Activated naive CD4-positive, alpha-beta T cell treated with anti-CD3 and anti-CD28 coated beads, Interleukin-2, amount 50 U/mL, for 16 hours (primary cell): ENCODE results near the gene MTF1.
"Not testable (repeated sequence)": the region's sequence is repeated elsewhere in the genome, so short reads cannot be mapped to it uniquely, and the experiment has no call there.

ENCODE experiments used
- DNase-seq: peaks from one replicate; pipeline ENCODE4 v3.0.0-alpha.2; 2020

MTF1 gene

DNA sequence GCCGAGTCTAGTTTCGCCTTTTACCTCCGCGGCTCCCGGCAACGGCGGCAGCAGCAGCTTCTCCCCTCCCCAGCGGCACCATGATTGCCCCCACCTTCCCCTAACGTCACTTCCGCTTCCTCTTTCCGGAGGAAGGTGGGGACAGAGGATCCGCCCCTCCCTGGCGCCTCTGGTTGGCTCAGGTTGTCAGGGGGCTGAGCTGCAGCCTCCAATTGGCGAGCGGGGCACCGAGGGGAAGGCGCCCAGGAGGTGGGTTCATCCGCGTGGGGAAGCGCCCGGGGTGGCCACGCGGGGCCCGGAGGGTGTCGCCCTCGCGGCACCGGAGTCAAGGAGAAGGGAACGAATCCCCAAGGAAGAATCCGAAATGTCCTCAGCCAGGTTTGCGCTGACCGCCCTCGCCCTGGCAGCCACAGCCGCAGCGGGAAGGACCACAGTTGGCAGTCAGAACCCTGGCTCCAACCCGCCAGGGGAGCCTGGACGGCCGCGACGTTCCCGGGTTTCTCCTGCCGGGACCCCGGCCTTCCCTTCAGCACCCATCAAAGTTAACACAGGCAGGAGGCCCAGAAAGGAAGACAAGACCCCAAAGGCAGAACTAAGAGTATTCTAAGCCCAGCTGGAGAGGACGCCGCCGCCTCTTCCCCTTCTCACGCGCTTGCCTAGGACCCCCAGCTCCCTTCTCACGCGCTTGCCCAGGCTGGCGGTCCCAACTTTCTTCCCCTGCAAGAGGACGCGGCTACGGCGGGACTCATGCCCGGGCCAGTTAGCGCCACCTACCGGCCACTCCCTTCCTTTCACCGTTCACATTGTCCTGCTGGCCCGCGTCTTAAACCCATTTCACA is at the start of gene MTF1:
Gene MTF1 (minus strand): TSS at position 86 of the 839 bp plus-strand sequence. CDS start 1,934 bp downstream, outside the sequence.
- DNase-seq = peak; percentile 97

DNA sequence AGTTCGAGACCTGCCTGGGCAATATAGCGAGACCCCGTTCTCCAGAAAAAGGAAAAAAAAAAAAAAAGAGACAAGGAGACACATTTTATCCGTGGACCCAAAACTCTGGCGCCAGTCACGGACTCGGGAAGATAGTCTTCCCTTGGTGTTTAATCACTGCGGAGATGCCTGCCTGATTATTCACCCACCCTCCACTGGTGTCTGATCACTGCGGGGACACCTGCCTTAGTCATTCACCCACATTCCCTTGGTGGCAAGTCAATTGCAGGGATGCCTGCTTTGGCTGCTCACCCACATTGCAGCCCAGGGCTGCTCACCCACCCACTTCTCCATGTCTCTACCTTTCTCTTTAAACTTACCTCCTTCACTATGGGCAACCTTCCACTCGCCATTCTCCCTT is 49.1 kb upstream of the MTF1 start:
- DNase-seq = not testable (repeated sequence)

DNA sequence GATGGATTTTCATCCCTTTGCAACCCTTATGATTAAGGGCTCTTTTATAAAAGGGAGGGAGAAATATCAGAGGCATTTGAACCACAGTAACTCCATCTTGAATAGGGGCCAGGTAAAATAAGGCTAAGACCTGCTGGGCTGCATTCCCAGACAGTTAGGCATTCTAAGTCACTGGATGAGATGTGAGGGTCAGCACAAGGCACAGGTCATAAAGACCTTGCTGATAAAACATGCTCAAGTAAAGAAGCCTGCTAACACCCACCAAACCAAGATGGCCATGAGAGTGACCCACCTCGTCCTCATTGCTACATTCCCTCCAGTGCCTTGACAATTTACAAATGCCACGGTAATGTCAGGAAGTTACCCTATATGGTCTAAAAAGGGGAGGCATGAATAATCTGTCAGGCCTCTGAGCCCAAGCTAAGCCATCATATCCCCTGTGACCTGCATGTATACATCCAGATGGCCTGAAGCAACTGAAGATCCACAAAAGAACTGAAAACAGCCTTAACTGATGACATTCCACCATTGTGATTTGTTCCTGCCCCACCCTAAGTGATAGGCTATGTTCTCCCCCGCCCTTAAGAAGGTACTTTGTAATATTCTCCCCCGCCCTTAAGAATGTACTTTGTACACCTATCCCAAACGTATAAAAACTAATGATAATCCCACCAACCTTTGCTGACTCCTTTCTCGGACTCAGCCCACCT is 48.2 kb upstream of the MTF1 start:
- DNase-seq = not testable (repeated sequence)

DNA sequence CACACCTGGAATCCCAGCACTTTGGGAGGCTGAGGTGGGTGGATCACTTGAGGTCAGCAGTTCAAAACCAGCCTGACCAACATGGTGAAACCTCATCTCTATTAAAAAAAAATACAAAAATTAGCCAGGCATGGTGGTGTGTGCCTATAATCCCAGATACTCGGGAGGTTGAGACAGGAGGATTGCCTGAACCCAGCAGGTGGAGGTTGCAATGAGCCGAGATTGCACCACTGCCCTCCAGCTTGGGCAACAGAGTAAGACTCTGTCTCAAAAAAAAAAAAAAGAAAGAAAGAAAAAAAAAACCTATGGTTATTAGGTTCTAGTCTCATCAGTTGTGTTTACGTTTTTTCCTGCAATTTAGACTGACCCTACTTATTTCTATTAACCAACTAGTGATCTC is 47.2 kb upstream of the MTF1 start:
- DNase-seq = not testable (repeated sequence)

DNA sequence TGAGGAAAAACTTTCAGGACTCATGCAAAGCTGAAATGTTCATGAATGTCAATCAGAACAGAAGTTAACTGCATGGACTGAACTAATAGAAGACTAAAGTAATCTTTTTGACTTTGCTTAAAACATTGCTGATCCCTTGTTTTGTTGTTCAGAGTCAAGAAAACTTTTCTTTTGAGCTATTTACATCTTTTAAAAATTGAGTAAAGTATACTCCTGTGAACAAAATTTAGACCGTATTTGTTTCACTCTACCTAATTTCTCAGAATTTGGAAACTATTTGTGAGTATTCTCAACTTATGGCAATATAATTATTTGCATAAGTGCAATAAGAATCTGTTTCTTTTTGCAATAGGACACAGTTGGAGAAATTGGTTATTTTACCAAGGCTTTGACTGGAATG is 46.3 kb upstream of the MTF1 start:
- DNase-seq = no peak

DNA sequence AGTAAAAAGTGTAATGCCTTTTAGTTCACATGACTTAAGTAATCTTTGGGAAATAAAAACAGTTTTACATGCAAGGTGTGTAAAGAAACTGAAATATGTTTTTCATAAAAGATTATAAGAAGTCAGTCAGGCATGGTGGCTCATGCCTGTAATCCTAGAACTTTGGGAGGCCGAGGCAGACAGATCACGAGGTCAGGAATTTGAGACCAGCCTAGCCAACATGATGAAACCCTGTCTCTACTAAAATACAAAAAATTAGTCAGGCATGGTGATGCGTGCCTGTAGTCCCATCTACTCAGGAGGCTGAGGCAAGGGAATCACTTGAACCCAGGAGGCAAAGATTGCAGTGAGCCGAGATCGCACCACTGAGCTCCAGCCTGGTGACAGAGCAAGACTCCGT is 44.5 kb upstream of the MTF1 start:
- DNase-seq = not testable (repeated sequence)

DNA sequence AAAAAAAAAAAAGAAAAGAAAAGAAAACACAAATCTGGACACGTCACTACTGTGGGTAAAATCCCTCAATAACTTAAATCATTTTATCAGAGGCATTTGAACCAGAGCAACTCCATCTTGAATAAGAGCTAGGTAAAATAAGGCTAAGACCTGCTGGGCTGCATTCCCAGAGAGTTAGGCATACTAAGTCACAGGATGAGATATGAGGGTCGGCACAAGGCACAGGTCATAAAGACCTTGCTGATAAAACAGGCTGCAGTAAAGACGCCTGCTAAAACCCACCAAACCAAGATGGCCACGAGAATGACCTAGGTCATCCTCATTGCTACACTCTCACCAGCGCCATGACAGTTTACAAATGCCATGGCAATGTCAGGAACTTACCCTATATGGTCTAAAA is 43.6 kb upstream of the MTF1 start:
- DNase-seq = no peak

DNA sequence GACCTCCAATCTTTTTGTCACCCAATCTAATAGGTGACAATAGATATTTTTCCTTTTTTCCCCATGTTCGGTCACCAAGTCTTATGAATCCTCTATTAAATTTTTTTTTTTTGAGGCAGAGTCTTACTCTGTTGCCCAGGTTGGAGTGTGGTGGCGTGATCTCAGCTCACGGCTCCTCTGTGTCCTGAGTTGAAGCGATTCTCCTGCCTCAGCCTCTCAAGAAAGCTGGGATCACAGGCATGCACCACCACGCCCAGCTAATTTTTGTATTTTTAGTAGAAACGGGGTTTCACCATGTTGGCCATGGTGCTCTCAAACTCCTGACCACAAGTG is 42.5 kb upstream of the MTF1 start:
- DNase-seq = no peak

DNA sequence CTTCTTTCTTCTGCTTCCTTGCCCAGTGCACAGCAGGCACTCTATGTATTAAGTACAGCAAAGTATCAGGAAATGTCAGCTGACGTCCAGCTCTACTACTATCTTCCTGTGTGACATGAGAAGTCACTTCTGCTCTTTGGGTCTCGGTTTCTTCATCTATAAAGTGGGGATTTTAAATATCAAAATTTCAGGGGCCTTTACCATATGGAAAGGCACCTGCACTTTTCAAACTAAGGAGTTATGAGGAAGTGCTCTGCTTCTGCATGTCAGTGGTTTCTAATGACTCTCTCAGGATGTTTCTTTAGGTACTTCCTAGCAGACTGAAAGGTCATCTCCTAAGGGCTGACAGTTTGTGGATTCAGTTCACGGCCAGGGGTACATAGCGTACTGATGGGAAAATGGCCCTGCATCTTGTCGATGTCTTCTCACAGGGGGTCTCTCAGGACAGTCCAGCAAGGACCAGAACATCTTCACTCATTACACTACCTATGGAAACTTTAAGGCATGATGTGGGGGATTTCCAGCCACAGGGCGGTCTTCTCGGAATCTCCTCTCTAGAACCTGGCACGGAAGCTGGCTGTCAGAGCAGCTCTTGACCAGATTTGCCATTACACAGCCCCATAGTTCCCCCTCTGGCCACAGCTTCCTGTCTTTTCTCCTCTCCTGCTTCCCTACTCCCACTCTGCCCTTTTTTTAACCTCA is 42.0 kb upstream of the MTF1 start:
- DNase-seq = no peak

DNA sequence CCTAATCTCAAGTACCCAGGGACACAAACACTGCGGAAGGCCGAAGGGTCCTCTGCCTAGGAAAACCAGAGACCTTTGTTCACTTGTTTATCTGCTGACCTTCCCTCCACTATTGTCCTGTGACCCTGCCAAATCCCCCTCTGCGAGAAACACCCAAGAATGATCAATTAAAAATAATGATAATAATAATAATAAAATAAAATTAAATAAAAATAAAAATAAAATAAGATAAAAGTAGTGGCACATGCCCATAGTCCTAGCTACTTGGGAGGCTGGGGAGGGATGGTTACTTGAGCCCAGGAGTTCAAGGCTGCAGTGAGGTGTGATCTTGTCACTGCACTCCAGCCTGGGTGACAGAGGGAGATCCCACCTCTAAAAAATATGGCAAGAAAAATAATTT is 38.2 kb upstream of the MTF1 start:
- not testable (repeated sequence) for DNase-seq

DNA sequence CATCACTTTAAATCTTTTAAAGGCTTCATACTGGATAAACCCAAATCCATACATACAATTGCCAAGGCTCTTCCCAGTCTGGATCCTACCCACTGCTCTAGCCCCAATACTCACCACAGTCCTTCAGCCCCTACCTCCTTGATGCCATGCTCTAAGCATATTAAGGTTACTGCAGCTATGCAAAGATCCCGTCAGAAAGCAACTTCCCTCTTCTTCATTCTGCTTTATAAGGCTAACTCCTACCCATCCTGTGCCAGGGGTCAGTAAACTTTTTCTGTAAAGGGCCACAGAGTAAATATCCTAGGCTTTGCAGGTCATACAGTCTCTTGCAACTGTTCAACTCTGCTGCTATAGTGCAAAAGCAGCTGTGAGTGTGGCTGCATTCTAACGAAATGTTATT is 34.3 kb upstream of the MTF1 start:
- DNase-seq = no peak

DNA sequence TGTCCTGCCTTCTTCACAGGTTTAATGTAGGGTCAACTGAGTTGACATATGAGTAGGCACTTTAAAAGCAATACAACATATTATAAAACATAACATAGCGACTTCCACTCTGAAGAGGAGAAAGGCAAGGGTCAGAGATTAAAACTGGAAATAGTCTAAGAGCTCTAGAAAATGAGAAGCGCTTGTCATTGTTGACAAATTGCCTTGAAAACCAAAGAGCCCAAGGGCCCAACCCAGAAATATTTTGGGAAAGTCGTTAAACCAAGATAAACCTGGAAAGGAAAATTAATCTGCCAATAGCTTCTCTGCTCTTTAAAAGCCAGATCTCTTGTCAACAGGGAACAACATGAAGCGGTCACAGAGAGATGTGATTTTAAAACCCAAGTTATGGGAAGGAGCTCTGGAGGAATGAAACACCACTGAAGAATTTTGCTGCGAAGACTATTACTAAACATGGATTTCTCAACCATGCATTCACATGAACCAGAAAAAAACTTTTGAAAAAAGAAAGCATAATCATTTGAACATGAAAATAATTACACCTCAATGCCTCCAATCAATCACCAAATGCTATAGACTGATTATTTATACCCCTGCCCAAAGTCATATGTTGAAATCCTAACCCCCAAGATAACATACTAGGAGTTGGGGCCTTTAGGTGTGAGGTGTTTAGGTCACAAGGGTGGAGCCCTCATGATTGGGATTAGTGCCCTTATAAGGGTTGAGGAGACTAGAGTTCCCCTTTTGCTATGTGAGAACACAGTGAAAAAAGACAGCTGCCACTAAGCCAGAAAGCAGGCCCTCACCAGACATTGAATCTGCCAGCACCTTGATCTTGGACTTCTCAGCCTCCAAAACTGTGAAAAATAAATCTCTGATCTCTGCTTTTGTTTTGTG is 33.0 kb upstream of the MTF1 start:
- DNase-seq = no peak

DNA sequence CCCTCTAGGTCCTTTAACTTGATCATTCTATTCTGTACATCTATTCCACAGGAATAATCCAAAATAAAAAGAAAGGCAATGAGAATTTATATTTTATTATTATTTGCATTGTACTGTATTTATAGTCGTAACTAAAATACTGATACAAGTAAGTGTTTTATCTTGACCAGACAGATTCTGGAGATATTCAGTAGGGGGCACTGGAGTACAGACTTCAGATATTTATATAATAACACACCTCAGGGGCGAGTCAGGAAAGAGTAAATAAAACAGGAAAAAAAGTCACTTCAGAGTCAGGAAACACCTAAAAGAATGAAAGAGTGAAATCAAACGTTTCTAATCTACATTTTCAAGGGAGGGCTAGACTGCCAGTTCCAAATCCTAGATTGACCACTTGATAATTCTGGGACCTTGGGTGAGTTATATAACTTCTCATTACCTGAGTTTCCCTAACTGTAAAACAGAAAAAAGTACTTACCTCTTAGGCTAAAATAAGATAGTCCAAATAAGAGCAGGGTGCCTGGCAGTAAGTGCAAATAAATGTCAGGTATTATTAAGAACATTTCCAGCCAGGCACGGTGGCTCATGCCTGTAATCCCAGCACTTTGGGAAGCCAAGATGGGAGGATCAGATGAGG is 31.1 kb upstream of the MTF1 start:
- DNase-seq = no peak

DNA sequence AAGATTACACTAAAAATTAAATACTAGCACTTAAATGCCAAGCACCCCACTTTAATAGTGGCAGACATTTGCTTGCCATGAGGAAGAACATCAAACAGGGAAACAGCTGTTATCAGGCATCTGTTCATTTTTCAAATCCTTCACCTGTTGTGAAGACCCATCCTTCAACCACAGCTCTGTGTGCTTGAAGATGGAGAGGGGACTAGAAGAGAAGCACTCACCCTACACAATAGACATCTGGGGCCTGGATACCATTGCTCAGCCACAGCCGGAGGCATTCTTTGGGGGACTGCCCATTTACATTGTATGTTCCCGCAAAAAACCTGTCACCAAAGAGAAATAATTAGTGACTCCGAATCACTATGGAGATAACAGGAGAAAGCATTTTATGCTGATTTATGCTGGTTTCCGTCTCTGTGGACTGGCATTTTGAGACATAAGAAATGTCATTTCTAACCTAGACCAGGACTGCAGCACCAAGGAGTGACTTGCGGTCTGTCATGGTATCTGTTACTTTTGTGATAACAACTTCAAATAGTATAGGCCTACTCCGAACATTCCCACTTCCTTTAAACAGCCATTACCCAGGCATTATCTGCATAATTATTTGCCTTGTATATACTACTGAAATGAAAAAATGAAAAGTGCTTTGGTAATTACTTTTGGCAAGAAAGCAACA is 28.8 kb upstream of the MTF1 start:
- DNase-seq = no peak

DNA sequence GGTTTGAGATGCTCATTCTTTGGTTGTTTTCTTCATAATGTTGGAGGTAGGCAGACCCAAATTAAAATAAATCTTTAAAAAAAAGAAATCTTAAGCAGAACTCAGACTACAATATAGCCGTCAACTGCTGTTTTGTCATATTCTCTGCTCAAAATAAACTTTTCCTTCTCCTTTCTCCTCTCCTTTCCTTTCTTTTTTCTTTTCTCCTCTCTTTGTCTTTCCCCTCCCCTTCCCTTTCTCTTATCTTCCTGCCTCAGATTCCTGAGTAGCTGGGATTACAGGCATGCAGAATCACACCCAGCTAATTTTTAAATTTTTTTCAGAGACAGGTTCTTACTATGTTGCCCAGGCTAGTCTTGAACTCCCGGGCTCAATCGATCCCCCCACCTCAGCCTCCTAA is 24.8 kb upstream of the MTF1 start:
- no peak for DNase-seq

DNA sequence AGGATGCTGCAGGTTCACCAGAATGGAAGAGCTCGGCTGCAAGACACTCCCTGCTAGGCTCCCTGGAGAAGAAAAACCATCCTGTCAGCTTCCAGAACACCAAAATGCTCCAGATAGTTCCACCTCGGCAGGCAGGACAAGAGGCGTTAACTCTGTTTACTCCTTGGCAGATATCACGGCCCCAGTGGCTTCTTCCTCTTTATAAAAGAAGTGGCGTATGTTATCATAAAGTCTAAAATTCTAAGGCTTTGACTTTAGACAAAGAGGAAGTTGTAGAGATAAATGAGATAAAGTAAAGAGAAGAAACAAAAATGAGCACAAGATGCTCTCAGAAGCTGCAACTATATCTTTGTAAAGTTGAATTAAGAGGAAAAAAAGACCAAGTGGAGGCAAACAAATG is 24.3 kb upstream of the MTF1 start:
- no peak for DNase-seq

DNA sequence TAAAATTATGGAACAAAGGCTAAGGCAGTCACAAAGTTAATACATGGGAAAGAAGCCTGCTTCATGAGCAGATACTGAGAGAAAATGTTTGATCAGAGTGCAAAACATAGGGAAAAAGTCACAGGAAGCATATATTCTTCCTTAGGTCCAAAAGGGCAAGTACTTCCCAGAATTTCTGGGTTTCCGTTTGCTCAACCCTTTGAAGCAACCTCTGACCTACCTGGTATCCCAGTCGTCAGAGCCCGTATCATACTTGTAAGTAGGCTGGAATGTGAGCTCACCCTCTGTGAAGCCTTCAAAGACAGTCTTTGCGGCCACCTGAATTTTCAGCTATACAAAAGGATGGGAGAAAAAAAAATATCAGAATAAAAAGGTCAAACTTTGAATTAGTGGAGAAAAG is 20.5 kb upstream of the MTF1 start:
- DNase-seq = no peak

DNA sequence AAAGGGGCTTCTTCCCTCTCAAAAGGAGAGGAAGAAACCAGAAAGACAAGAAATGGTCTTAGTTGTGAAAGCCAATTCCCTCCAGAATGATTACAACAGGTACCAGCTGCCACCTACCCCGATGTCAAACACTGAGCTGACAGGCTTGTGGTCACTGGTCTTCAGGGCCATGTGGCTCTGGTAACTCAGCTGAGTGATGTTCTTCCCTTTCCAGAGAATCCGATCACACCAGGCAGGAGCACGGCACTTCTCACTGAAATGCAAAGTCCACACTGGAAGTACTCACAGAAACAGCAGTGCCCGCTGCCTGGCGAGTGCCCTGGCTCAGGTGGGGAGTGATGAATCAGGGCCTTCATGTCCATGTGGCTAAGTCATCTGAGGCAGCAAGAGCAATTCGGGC is 18.7 kb upstream of the MTF1 start:
- DNase-seq = no peak

DNA sequence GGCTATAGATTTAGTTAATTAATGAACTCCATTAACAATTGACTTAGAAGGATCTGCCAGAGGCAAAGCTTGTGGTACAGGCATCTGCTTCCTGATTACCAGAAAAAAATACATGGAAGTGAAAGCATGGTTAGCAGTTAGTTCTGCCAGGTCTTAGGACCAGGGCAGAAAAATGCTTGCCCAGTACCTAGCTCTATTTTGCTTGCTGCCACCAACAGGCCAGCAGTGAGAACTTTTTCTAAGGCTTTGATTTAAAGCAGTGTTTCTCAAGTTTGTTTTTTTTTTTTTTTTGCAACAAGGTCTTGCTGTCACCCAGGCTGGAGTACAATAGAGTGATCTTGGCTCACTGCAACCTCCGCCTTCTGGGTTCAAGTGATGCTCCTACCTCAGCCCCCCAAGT is 16.4 kb upstream of the MTF1 start:
- DNase-seq = no peak

DNA sequence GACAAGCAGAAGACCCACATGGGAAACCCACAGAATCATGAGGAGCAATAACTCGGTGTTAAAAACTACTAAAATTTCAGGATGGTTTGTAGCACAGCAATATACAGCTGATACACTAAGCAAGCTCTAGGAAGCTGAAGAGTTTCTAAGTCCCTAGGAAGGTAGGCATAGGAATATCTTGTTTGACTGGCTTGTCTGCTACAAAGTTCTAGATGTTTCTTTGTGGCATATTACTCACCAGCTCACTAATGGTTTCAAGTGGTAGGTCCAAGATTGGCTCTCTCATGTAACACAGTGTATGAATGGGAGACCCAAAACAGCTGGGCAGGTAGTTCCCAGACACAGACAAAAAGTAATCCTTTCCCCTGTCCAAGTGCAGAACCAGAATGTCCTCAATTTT is 13.3 kb upstream of the MTF1 start:
- no peak for DNase-seq

DNA sequence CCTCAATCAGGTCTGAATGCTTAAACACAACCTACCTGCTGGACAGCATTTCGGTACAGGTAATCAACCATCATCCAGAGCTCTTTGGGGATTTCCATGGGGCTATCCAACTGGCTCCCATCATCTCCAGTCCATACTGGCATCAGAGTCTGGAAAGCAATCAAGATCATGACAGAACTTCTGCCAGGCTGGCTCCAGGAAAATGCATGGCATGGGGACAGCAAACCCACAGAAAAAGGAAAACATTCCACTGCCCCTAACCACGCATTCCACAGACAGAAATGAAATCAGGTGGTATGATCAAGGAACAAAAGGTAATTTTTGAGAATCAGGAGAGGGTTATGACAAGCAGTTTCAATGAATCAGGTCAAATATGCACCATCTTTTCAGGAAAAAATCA is 9.1 kb upstream of the MTF1 start:
- no peak for DNase-seq

DNA sequence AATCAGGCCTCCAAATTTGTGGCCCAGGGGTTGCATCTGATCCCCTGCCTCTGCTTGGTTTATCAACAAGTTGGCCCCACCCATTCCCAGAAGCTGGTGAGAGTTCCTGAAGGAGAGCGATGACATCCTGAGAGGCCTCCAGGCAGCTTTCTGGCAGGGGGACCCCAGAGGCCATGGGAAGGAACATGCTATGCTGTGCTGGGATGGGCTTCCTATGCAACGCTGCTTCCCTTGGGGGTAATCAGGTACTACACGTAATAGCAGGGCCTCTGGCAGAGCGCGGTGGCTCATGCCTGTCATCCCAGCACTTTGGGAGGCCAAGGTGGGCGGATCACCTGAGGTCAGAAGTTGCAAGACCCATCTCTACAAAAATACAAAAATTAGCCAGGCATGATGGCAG is 8.4 kb upstream of the MTF1 start:
- DNase-seq = no peak
